DLD1 (cell line): Measurements from ENCODE around the gene FNDC7.
"Not testable (repeated sequence)": the region's sequence is repeated elsewhere in the genome, so short reads cannot be mapped to it uniquely, and the experiment has no call there.

Experiments used
- in situ Hi-C: cut with HindIII; loops from 2 replicates; pipeline ENCODE4 v1.10.0; 2017; ENCODE audit warnings: low sequenced_read_pairs

FNDC7 gene

DNA sequence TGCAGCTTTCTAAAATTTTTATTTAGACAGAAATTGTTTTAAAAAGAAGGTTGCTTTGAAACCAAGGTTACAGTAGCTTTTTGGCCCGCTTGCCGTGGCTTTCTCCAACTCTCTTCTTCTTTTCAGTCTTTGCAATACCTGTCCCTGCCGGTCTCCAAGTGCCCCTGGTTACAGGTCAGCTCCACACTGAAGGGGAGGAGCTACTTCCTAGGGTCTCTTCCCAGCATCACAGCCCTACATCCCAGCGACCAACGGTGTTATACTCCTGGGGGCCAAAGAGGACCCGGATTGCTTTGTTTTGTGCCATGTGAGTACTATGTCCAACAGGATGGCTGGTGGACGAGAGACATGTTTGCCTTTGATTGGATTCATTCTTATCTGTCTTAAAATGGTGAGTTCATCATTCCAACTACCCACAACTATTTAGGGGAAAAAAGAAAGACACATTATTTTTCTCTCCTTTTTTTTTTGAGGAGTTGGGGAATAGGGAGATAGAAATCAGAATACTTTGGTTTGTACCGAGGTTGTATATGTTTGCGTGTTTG, at the start of gene FNDC7:
Gene FNDC7 (plus strand): TSS at position 303 of the 545 bp plus-strand sequence. CDS start 26 bp downstream, at position 329.
- in situ Hi-C loops: no loop called here

DNA sequence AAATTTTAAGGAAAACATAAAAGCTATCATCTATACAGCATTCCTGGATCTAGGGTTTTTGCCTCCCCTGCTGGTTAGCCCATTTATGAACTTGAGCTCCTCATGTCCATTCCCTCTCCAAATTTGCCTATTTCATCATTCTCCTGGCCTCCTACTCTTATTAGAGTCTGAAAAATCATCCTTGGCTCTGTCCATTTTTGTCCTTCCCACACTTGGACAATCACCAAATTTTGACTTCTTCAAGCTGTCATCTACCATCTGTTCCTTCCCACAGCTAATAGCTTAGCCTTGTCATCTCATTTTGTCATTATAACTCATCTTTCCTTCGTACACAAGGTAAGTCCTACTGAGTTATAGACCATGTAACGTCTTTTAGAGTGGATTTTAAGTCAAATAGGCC, 49.6 kb upstream of the FNDC7 start:
- in situ Hi-C loops: no loop called here

GRCh38 chr1:108664481-108664880, 48.2 kb upstream of the FNDC7 start:
- in situ Hi-C loops: no loop called here

DNA sequence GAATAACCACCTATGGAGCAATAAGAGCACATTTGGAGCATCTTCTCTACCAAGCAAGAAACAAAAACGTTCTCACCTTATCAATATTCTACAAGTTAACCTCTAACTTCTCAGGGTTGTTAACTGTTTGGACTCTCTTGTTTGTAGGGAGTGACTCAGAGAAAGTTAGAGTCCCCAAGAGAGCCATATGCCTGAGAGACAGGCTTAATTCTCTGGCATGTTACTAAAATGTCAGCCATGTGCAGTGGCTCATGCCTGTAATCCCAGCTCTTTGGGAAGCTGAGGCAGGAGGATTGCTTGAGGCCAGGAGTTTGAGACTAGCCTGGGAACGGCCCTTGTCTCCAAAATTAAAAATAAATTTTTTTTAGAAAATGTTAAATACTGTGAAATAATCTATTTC, 47.6 kb upstream of the FNDC7 start:
- in situ Hi-C loops: no loop called here

DNA sequence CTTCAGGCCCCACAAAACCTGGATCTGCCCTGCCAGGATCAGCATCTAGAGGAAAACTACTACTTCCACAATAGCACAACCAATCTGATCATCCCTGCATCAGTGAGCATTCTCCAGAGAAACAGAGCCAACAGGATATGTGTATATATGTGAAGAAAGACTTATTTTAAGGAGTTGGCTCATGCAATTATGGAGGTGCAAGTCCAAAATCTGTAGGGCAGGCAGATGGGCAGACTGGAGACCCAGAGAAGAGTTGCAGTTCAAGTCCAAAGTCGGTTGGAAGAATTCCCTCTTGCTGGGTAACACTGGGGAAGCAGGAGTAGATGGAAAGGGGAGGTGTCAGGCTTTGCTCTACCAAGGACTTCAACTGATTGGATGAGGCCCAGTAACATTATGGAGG, 46.9 kb upstream of the FNDC7 start:
- in situ Hi-C loops: no loop called here

DNA sequence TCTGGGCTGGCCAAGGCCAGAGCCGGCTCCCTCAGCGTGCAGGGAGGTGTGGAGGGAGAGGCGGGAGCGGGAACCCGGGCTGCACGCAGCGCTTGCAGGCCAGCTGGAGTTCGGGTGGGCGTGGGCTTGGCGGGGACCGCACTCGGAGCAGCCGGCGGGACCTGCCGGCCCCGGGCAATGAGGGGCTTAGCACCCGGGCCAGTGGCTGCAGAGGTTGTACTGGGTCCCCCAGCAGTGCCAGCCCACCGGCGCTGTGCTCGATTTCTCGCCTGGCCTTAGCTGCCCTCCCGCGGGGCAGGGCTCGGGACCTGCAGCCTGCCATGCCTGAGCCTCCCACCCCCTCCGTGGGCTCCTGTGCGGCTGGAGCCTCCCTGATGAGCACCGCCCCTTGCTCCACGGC, 45.3 kb upstream of the FNDC7 start:
- in situ Hi-C loops: not testable (repeated sequence)

- in situ Hi-C loops: no loop called here
Measured at GRCh38 chr1:108668777-108669176, 43.9 kb upstream of the FNDC7 start.

GRCh38 chr1:108669679-108670078, 43.0 kb upstream of the FNDC7 start:
- in situ Hi-C loops: no loop called here

DNA sequence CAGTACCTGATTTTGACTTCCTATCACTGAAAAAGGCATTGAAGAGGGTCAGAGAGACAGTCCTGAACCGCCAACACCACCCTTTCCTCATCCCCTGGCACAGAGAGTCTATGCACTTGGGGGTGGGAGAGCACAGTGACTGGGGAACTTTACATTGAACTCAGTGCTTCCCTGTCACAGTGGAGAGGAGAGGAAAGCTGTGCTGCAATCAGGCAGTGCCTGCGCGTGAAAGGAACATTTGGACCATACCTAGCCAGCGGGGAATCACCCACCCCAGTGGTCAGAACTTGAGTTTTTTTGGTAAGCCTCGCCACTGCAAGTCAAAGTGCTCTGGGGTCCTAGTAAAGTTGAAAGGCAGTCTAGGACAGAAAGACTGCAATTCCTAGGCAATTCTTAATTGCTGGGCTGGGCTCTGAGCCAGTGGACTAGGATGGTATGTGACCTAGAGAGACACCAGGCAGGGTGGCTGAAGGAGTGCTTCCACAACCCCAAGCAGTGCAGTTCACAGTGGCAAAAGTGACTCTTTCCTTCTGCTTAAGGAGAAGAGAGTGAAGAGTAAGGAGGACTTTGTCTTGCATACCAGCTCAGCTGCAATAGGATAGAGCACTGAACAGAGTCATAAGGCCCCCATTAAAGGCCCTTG, 42.5 kb upstream of the FNDC7 start:
- in situ Hi-C loops: no loop called here

- in situ Hi-C loops: no loop called here
Measured at GRCh38 chr1:108671143-108671542, 41.6 kb upstream of the FNDC7 start.

DNA sequence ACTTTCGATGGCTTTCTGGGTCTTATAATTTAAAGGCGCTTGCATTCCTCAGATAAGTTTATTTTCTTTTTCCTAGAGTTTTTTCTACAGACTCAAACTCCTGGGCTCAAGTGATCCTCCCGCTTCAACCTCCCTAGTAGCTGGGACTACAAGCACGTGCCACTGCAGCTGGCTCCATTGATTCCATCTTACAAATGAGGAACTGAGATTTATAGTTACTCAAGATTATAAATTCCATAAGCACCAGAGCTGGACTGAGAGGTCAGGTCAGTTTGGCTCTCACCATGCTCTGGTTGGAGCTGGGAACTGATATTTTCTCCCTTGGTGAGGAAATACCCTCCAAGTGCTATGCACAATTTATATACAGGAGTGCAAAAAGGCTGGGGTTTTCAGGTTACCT, 34.0 kb upstream of the FNDC7 start:
- in situ Hi-C loops: no loop called here

DNA sequence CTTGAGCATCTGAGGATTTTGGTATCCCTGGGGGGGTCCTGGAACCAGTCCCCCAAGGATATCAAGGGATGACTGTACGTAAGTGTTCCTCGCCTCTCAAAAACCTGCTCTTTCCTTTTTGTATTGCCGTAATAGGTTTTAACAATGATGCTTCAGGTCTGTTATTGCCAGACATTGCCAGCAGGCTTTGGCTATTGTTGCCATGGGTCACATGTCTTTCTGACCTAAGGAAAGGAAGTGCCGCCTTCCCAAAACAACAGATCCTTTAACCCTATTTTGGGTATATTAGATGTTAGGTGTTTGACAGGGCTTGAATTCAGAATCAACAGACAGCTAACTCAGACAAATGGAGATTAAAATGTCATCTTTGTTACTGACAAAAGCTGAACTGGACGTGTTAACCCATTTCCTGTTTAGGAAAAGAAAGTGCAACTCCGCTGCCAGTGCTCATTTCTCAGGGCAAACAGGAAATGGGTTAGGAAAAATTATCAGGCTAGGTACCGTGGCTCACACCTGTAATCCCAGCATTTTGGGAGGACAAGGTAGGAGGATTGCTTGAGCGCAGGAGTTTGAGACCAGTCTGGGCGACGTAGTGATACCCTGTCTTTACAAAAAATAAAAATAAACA, 33.0 kb upstream of the FNDC7 start:
- in situ Hi-C loops: no loop called here

DNA sequence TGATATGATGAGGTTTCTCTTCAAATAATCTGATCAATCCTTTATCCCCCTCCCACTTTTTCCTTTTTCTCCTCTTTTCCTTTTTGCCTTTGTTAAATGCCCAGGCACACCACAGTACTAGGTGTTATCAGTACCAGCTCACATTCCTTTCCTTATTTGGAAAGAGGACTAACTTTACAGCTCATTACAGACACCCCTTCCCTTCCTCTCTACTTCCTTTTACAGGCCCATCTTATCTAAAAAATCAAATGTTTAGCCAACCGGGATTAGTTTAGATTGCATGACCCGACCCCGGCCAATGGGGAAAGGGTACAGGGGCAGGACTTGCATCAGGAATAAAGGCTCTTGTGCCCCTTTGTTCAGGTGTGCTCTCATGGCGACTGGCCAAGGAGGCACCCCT, 31.0 kb upstream of the FNDC7 start:
- in situ Hi-C loops: not testable (repeated sequence)

DNA sequence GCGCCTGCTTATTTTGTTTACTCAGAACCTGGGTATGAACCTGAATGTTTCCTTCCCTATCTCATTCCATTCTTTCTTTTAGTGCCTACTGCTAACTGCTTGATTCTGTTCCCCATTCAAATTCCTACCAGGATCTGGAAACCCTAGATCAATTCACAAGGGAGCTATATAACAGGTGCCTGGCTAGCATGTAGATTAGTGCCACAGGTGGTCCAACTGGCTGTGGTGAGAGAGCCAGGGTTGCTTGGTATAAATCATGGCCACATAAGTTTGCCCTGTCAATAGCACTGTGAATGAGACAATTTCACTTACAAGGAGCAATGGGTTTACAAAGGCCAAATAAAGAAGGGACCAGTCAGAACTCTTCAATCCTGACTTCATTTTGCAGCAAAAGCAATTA, 27.2 kb upstream of the FNDC7 start:
- in situ Hi-C loops: no loop called here

DNA sequence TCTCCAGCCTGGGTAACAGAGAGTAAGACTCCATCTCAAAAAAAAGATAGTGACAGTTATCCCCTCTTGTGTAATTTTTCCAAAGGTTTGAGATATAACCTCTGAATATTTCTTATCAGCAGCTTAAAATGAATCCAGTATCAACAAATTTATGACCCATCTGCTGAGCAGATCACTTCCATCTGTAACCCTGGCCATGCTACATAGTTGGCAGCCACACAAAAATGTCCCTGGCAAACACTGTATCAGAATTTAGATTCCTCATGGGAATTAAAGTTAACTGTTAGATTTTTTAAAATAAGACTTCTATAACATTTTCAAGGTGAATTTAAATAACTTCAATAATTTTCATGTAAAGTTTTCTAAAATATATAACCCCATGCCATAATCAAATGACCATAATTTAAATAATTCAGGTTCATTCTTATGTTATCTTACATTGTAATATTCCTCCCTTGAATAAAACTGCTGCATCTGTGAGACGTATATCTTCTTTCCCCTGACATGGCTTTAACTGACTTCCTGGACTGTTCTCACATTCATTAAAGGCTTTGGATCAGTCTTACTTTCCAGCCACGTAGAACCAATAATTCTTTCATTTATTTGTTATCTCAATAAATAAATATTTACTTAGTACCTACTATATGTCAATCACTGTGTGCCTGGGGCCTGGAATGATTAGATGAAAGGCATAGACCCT, 25.9 kb upstream of the FNDC7 start:
- in situ Hi-C loops: no loop called here

DNA sequence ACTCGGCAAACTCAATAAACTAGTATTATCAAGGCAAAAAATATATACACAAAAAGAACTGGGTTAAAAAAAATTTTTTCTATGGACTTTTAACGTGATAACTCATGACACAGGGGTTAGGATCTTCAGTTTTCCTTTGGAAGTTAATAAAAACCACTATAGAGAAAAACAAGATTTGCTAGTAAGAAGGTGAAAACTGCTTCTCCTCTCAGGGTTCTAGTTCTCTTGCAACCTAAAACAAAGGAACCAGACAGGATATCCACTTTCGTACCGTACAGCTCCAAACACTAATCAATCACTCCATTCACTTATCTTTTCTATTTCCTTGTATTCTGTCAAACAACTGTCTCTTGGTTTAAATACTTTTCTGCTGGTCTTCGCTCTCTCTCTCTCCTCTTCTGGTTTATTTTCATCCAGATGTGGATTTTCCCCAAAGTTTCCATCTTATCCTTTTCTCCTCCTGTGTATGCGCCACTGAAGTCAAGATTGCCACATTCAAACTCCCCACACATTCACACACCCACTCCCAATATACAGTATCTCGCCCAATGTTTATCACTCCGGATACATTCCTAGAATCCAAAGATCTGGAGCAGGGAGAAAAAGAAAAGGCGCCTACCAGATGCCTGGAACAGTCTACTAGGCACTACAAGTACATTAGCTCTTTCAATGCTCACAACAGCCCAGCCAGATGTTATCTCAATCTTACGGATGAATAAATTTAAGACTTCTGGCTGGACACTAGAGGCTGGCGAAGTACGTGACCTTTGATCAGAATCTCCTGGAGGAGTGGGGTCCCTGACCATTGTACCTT, 21.4 kb upstream of the FNDC7 start:
- in situ Hi-C loops: no loop called here

DNA sequence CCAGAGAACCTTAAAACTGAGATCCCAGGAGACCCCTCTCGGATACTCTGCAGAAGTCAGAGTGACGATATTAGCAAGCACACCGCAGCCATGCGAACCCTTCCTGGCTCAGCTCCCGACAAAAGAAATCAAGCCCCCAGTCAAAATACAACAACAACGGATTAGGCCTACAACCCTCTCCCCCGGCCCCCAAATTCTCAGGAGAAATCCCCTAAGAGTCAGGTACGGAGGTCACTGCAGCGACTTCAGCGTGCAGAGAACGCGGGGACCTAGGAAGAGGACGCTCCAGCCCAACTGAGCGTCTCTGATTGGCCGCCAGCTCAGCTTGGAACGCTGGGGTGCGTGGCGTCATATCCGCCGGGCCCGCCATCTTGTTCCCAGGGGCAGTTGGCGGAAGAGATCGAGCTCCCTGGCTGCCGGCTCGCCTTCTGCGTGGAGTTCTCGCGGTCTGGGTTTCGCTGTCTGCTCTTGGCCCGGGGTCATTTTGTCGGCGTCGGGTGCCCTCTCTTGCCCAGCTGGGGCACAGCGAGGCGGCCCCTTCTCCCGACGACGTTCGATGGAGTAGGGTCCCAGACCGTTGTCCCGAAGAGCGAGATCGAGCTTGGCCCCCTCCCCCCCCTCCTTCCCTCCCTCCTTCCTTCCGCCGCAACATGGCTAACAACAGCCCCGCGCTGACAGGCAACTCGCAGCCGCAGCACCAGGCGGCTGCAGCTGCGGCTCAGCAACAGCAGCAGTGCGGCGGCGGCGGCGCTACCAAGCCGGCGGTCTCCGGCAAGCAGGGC, 20.6 kb upstream of the FNDC7 start, which contains the start of gene PRPF38B:
Gene PRPF38B (plus strand): TSS at position 369 of the 782 bp plus-strand sequence. CDS start 282 bp downstream, at position 651.
- in situ Hi-C loops: no loop called here

GRCh38 chr1:108692724-108693655, 19.7 kb upstream of the FNDC7 start:
- in situ Hi-C loops: no loop called here

DNA sequence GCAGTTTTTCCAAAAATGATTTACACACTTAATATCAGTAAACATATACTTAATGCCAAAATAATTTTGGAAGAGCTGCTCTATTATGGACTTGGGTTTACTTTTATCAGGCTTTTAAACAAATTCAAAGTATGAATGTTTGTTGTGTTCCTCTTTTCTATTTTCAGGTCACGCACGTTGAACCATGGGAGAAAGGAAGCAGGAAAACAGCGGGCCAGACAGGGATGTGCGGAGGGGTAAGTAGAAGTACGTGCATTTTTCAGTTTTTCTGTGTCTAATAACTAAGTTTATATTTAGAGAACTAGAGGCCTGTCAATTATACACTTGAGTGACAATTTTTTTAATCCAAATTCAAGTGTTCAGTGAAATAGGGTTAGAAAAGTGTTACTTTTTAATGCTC, 17.2 kb upstream of the FNDC7 start:
- in situ Hi-C loops: no loop called here
